ENCODE measurements around the gene HOXA2. TPM values are rescaled to one million over a fixed set of nuclear protein-coding genes. Genes with fewer than 3 reads are reported as not detected.

HOXA2 gene
- total and polyA plus RNA-seq, 2 of the 13 experiments (the other 11 are each of a cell fraction or from before 2014, with no cell fraction given), result 0.22 to 0.29 TPM

DNA sequence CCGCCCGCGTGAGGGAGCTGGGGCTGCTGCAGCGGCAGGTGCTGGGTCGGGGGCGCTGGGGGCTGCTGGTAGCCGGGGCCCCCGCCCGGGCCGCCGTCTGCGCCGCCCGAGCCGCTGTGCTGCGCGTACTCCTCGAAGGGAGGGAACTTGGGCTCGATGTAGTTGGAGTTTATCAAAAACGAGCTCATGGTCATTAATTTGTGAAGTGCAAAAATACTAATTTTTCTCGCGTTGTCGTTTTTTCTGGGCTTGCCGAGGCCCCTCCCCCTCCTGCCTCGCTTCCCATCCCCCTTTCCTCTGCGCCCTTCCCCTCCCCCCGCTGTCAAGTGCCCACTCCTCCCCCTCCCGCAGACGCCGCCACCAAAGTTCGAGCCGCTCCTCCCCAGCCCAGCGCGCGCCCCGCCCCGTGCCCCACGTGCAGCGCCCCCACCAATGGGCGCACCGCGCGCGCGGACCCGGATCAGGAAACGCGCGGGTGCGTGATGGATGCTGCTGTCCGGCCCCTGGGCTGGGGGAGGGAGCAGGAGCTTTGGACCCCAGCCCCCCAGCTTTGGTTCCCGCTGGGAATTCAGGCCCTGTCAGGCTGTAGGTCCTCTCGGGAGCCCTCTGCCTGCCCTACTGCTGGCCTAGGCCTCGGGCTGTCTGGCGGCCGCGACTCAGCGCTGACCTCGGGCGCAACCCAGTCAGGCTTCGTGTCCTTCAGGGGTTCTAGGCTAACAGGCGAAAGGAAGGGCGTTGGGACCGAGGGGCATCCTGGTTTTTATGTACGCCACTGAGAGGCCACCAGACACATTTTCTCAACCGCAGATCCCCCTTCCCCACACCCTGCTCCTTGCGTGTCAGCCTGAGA is 28.3 kb upstream of the HOXA2 start, which contains the start of gene HOXA4 (continued):
- TF ChIP-seq RORA (CRISPR knock-in tag; IDR thresholded peaks at IDR 0.05) (no peak), ZNF660 (CRISPR knock-in tag; IDR thresholded peaks at IDR 0.05; ENCODE audit: borderline replicate concordance, low read depth) (no peak), ELF3 (CRISPR knock-in tag; IDR thresholded peaks at IDR 0.05) (peak; percentile 75), NFYB (CRISPR knock-in tag; IDR thresholded peaks at IDR 0.05) (peak; percentile 93), ZNF546 (CRISPR knock-in tag; conservative IDR thresholded peaks at IDR 0.05) (no peak), NCOA1 (CRISPR knock-in tag; IDR thresholded peaks at IDR 0.05) (0 out of 2 replicates have a peak, but pooled peaks have one; percentile 39), EED (CRISPR knock-in tag; IDR thresholded peaks at IDR 0.05) (no peak), TAF1 (CRISPR knock-in tag; IDR thresholded peaks at IDR 0.05) (peak; percentile 75), ZBTB3 (CRISPR knock-in tag; IDR thresholded peaks at IDR 0.05; ENCODE audit: borderline replicate concordance, low read depth) (no peak), CBX1 (IDR thresholded peaks at IDR 0.05; ENCODE audit: low read depth) (peak; percentile 63), ZNF225 (CRISPR knock-in tag; IDR thresholded peaks at IDR 0.05) (peak; percentile 62; the same call in 1 of the 2 replicates), HDAC1 (CRISPR knock-in tag; IDR thresholded peaks at IDR 0.05) (peak; percentile 95), LCORL (IDR thresholded peaks at IDR 0.05) (no peak), LCORL (CRISPR knock-in tag; IDR thresholded peaks at IDR 0.05) (peak; percentile 47), FOXO1 (CRISPR knock-in tag; IDR thresholded peaks at IDR 0.05) (peak; percentile 32; the same call in 1 of the 2 replicates), SCMH1 (CRISPR knock-in tag; IDR thresholded peaks at IDR 0.05; ENCODE audit: borderline replicate concordance) (no peak), SP2 (CRISPR knock-in tag; IDR thresholded peaks at IDR 0.05) (peak; percentile 30; the same call in 1 of the 2 replicates), GZF1 (CRISPR knock-in tag; IDR thresholded peaks at IDR 0.05) (no peak), FOXK1 (CRISPR knock-in tag; IDR thresholded peaks at IDR 0.05; ENCODE audit: borderline replicate concordance, low read depth) (peak; percentile 46; the same call in 1 of the 2 replicates), NONO (IDR thresholded peaks at IDR 0.05) (no peak), NONO (CRISPR knock-in tag; conservative IDR thresholded peaks at IDR 0.05) (peak; percentile 62; the same call in 1 of the 2 replicates)
- TF ChIP-seq, protein P1, sequence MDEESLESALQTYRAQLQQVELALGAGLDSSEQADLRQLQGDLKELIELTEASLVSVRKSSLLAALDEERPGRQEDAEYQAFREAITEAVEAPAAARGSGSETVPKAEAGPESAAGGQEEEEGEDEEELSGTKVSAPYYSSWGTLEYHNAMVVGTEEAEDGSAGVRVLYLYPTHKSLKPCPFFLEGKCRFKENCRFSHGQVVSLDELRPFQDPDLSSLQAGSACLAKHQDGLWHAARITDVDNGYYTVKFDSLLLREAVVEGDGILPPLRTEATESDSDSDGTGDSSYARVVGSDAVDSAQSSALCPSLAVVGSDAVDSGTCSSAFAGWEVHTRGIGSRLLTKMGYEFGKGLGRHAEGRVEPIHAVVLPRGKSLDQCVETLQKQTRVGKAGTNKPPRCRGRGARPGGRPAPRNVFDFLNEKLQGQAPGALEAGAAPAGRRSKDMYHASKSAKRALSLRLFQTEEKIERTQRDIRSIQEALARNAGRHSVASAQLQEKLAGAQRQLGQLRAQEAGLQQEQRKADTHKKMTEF (CRISPR knock-in tag; IDR thresholded peaks at IDR 0.05), result peak; percentile 61; the same call in 1 of the 2 replicates
- TF ChIP-seq, protein P2, sequence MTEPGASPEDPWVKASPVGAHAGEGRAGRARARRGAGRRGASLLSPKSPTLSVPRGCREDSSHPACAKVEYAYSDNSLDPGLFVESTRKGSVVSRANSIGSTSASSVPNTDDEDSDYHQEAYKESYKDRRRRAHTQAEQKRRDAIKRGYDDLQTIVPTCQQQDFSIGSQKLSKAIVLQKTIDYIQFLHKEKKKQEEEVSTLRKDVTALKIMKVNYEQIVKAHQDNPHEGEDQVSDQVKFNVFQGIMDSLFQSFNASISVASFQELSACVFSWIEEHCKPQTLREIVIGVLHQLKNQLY (CRISPR knock-in tag; IDR thresholded peaks at IDR 0.05), result no peak
- TF ChIP-seq, protein P3, sequence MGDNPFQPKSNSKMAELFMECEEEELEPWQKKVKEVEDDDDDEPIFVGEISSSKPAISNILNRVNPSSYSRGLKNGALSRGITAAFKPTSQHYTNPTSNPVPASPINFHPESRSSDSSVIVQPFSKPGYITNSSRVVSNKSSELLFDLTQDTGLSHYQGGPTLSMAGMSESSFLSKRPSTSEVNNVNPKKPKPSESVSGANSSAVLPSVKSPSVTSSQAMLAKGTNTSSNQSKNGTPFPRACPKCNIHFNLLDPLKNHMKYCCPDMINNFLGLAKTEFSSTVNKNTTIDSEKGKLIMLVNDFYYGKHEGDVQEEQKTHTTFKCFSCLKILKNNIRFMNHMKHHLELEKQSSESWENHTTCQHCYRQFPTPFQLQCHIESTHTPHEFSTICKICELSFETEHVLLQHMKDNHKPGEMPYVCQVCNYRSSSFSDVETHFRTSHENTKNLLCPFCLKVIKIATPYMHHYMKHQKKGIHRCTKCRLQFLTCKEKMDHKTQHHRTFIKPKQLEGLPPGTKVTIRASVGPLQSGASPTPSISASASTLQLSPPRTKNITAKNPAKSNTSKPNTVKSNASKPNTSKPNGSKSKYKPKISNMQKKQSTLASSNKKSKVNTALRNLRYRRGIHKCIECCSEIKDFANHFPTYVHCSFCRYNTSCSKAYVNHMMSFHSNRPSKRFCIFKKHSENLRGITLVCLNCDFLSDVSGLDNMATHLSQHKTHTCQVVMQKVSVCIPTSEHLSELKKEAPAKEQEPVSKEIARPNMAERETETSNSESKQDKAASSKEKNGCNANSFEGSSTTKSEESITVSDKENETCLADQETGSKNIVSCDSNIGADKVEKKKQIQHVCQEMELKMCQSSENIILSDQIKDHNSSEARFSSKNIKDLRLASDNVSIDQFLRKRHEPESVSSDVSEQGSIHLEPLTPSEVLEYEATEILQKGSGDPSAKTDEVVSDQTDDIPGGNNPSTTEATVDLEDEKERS (CRISPR knock-in tag; IDR thresholded peaks at IDR 0.05), result no peak
- TF ChIP-seq, protein P4, sequence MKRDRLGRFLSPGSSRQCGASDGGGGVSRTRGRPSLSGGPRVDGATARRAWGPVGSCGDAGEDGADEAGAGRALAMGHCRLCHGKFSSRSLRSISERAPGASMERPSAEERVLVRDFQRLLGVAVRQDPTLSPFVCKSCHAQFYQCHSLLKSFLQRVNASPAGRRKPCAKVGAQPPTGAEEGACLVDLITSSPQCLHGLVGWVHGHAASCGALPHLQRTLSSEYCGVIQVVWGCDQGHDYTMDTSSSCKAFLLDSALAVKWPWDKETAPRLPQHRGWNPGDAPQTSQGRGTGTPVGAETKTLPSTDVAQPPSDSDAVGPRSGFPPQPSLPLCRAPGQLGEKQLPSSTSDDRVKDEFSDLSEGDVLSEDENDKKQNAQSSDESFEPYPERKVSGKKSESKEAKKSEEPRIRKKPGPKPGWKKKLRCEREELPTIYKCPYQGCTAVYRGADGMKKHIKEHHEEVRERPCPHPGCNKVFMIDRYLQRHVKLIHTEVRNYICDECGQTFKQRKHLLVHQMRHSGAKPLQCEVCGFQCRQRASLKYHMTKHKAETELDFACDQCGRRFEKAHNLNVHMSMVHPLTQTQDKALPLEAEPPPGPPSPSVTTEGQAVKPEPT (CRISPR knock-in tag; IDR thresholded peaks at IDR 0.05; ENCODE audit: low read depth), result peak; percentile 32; the same call in 1 of the 2 replicates

All from HepG2 (cell line).